HepG2 (cell line): ENCODE data around the gene PDE2A. TPM values are rescaled to one million over a fixed set of nuclear protein-coding genes. Genes with fewer than 3 reads are reported as not detected.
A peak's percentile ranks its signal among the peaks of the same experiment; 100 is the strongest.

ENCODE experiments used
- HOXA5 ChIP-seq: sonication (generic); formaldehyde crosslinking; IDR thresholded peaks from 2 replicates; pipeline ENCODE4 v1.4.0; 2020; ENCODE audit warnings: missing genetic modification reagents
- HOXA7 ChIP-seq: sonication (generic); formaldehyde crosslinking; IDR thresholded peaks from 2 replicates; pipeline ENCODE4 v1.8.1; 2022; ENCODE audit warnings: mild to moderate bottlenecking, missing genetic modification reagents, moderate library complexity
- MED1 ChIP-seq: sonication (generic); formaldehyde crosslinking; IDR thresholded peaks from 2 replicates; pipeline ENCODE4 v1.4.0; 2020; ENCODE audit warnings: missing genetic modification reagents
- NONO ChIP-seq, 2 experiments: fragments of 450-650 bp in 1 of 2; sonication (generic) in 1 of 2; formaldehyde crosslinking in 1 of 2; IDR thresholded peaks in 1 of 2; conservative IDR thresholded peaks in 1 of 2; 2 replicates each; pipeline versions ENCODE4 v1.6.1 to v1.8.0; 2017 to 2022; ENCODE audit warnings: mild to moderate bottlenecking in 1 of 2, missing genetic modification reagents in 1 of 2, moderate library complexity in 1 of 2
- NR2C2 ChIP-seq: sonication (generic); formaldehyde crosslinking; IDR thresholded peaks from 2 replicates; pipeline ENCODE4 v1.4.0; 2020; ENCODE audit warnings: missing genetic modification reagents, mild to moderate bottlenecking, moderate library complexity, borderline replicate concordance
- PAF1 ChIP-seq: IDR thresholded peaks from 2 replicates; pipeline ENCODE4 v1.6.1; 2016; ENCODE audit warnings: missing genetic modification reagents, missing compliant biosample characterization
- PAWR ChIP-seq: sonication (generic); formaldehyde crosslinking; IDR thresholded peaks from 2 replicates; pipeline ENCODE4 v1.4.0; 2020; ENCODE audit warnings: missing genetic modification reagents, mild to moderate bottlenecking, borderline replicate concordance
- SKI ChIP-seq: fragments of 450-650 bp; IDR thresholded peaks from one replicate; pipeline ENCODE4 v1.6.1; 2018; ENCODE audit warnings: mild to moderate bottlenecking; ENCODE audit not compliant: partially characterized antibody
- ZBTB7B ChIP-seq: sonication (generic); formaldehyde crosslinking; IDR thresholded peaks from 2 replicates; pipeline ENCODE4 v1.4.0; 2020; ENCODE audit warnings: missing genetic modification reagents
- ZNF121 ChIP-seq: sonication (generic); formaldehyde crosslinking; IDR thresholded peaks from 2 replicates; pipeline ENCODE4 v1.5.0; 2020; ENCODE audit warnings: mild to moderate bottlenecking, missing genetic modification reagents
- ZNF407 ChIP-seq: sonication (generic); formaldehyde crosslinking; IDR thresholded peaks from one replicate; pipeline ENCODE4 v1.5.1; 2020; ENCODE audit warnings: mild to moderate bottlenecking, missing genetic modification reagents; ENCODE audit errors: not compliant biosample characterization
- ZNF460 ChIP-seq: sonication (generic); formaldehyde crosslinking; IDR thresholded peaks from 2 replicates; pipeline ENCODE4 v1.5.1; 2020; ENCODE audit warnings: missing genetic modification reagents, mild to moderate bottlenecking, borderline replicate concordance
- ZNF556 ChIP-seq: sonication (generic); formaldehyde crosslinking; IDR thresholded peaks from 2 replicates; pipeline ENCODE4 v1.4.0; 2020; ENCODE audit warnings: mild to moderate bottlenecking, missing genetic modification reagents, borderline replicate concordance
- ZNF615 ChIP-seq: sonication (generic); formaldehyde crosslinking; IDR thresholded peaks from 2 replicates; pipeline ENCODE4 v1.5.0; 2020; ENCODE audit warnings: mild to moderate bottlenecking, missing genetic modification reagents, borderline replicate concordance
- ZNF816 ChIP-seq: sonication (generic); formaldehyde crosslinking; IDR thresholded peaks from 2 replicates; pipeline ENCODE4 v1.8.0; 2022; ENCODE audit warnings: missing genetic modification reagents, mild to moderate bottlenecking, borderline replicate concordance
- ZNF879 ChIP-seq: sonication (generic); formaldehyde crosslinking; IDR thresholded peaks from 2 replicates; pipeline ENCODE4 v1.8.1; 2023; ENCODE audit warnings: missing genetic modification reagents
- polyA plus RNA-seq, 8 experiments: library from polyadenylated mRNA; depleted of rRNA in 3 of 8; stranded (reverse) in 7 of 8; unstranded in 1 of 8; fragments of >200 nt; fragmentation: Illumina TruSeq in 4 of 8; extraction: Trizol in 4 of 8; gene quantifications; 2 replicates each; pipeline versions ENCODE4 v1.2.1 to v1.2.3, GENCODE V29; 2011 to 2016; ENCODE audit warnings: low read depth in 4 of 8, missing spikeins in 1 of 8, mixed read lengths in 1 of 8; ENCODE audit not compliant: insufficient read depth in 1 of 8
- total RNA-seq, 5 experiments: library from RNA; depleted of rRNA; stranded (reverse); fragments of >200 nt; fragmentation: Illumina TruSeq; extraction: Trizol; gene quantifications; 2 replicates each; pipeline ENCODE4 v1.2.3, GENCODE V29; 2016; ENCODE audit warnings: low read depth in 1 of 5
- TF ChIP-seq, protein P1 (sequence below): sonication (generic); formaldehyde crosslinking; IDR thresholded peaks from 2 replicates; pipeline ENCODE4 v1.5.0; 2020; ENCODE audit warnings: mild to moderate bottlenecking, missing genetic modification reagents, moderate library complexity
- TF ChIP-seq, protein P2 (sequence below): sonication (generic); formaldehyde crosslinking; IDR thresholded peaks from 2 replicates; pipeline ENCODE4 v1.9.0; 2022; ENCODE audit warnings: missing genetic modification reagents, mild to moderate bottlenecking, borderline replicate concordance

The PDE2A gene
- total and polyA plus RNA-seq, 2 of the 13 experiments (the other 11 are each of a cell fraction or from before 2014, with no cell fraction given) = 3.1 TPM; not detected in 1

DNA sequence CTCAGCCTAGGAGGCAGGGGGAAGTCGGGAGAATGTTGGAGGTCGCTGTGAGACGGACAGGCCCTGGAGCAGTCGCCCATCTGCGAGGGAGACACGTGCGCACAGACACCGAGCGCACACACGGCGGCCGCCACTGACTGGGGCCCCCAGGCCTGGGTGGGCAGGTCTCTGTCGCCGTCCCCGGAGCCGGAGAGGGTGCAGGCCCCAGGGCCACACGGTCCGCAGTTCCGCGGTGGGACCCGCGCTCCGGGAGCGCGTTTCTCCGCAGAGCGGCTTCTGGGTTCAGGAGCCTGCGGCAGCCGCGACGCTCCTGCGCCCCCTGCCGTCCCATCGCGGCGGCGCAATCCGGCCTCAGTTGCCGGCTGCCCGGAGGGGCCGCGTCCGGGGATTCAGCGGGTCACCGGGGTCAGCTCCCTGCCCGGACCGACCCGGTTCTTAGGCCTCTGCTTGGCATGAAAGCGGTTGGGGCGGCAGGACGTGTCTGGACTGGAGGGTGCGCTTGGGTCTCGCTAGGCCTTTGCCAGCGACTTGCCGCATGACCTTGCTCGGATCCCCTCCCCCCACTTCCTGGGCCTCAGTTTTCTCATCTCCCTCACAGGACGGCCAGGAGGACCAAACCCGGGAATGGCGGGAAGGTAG lies 31.2 kb downstream of the PDE2A start (continued):
- TF ChIP-seq ZNF615 (CRISPR knock-in tag) = no peak
- TF ChIP-seq, protein P1, sequence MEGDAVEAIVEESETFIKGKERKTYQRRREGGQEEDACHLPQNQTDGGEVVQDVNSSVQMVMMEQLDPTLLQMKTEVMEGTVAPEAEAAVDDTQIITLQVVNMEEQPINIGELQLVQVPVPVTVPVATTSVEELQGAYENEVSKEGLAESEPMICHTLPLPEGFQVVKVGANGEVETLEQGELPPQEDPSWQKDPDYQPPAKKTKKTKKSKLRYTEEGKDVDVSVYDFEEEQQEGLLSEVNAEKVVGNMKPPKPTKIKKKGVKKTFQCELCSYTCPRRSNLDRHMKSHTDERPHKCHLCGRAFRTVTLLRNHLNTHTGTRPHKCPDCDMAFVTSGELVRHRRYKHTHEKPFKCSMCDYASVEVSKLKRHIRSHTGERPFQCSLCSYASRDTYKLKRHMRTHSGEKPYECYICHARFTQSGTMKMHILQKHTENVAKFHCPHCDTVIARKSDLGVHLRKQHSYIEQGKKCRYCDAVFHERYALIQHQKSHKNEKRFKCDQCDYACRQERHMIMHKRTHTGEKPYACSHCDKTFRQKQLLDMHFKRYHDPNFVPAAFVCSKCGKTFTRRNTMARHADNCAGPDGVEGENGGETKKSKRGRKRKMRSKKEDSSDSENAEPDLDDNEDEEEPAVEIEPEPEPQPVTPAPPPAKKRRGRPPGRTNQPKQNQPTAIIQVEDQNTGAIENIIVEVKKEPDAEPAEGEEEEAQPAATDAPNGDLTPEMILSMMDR (CRISPR knock-in tag) = peak; percentile 90
- 0 out of 2 replicates have a peak, but pooled peaks have one; percentile 18 for TF ChIP-seq MED1 (CRISPR knock-in tag)
- TF ChIP-seq ZNF460 (CRISPR knock-in tag) = no peak
- TF ChIP-seq HOXA5 (CRISPR knock-in tag) = peak; percentile 34; the same call in 1 of the 2 replicates
- TF ChIP-seq NONO (IDR thresholded peaks at IDR 0.05) = no peak
- 0 out of 2 replicates have a peak, but pooled peaks have one; percentile 32 for TF ChIP-seq NONO (CRISPR knock-in tag; conservative IDR thresholded peaks at IDR 0.05)
- TF ChIP-seq ZNF121 = no peak
- TF ChIP-seq ZNF407 (CRISPR knock-in tag) = no peak
- TF ChIP-seq PAF1 (CRISPR knock-in tag) = no peak
- TF ChIP-seq, protein P2, sequence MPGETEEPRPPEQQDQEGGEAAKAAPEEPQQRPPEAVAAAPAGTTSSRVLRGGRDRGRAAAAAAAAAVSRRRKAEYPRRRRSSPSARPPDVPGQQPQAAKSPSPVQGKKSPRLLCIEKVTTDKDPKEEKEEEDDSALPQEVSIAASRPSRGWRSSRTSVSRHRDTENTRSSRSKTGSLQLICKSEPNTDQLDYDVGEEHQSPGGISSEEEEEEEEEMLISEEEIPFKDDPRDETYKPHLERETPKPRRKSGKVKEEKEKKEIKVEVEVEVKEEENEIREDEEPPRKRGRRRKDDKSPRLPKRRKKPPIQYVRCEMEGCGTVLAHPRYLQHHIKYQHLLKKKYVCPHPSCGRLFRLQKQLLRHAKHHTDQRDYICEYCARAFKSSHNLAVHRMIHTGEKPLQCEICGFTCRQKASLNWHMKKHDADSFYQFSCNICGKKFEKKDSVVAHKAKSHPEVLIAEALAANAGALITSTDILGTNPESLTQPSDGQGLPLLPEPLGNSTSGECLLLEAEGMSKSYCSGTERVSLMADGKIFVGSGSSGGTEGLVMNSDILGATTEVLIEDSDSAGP = no peak
- no peak for TF ChIP-seq PAWR (CRISPR knock-in tag)
- peak; percentile 17 for TF ChIP-seq SKI
- TF ChIP-seq ZBTB7B = peak; percentile 30; the same call in 1 of the 2 replicates
- TF ChIP-seq ZNF816 = no peak
- no peak for TF ChIP-seq NR2C2 (CRISPR knock-in tag)
- TF ChIP-seq ZNF556 (CRISPR knock-in tag) = no peak
- TF ChIP-seq HOXA7 (CRISPR knock-in tag) = no peak
- no peak for TF ChIP-seq ZNF879
